Endodermal cell (in vitro differentiated cells): ENCODE data around the gene NKPD1. TPM values are rescaled to one million over a fixed set of nuclear protein-coding genes. Genes with fewer than 3 reads are reported as not detected.
A peak's percentile ranks its signal among the peaks of the same experiment; 100 is the strongest.

Experiments used
- DNase-seq: peaks from one replicate; pipeline ENCODE4 v3.0.0-alpha.2; 2017
- H3K27ac ChIP-seq: 2 replicates; pipeline ENCODE4 v1.5.1; 2013; ENCODE audit warnings: mild to moderate bottlenecking, low read depth, low read length, moderate library complexity
- H3K27me3 ChIP-seq: 2 replicates; pipeline ENCODE4 v1.6.1; 2013; ENCODE audit warnings: mild to moderate bottlenecking, low read length, moderate library complexity; ENCODE audit not compliant: insufficient read depth, control insufficient read depth, poor library complexity, severe bottlenecking
- H3K36me3 ChIP-seq: 2 replicates; pipeline ENCODE4 v1.7.0; 2013; ENCODE audit warnings: mild to moderate bottlenecking, low read length, moderate library complexity; ENCODE audit not compliant: control insufficient read depth, insufficient read depth
- H3K4me1 ChIP-seq: one replicate; pipeline ENCODE4 v1.7.0; 2013; ENCODE audit warnings: low read length; ENCODE audit not compliant: control insufficient read depth, insufficient read depth
- H3K4me3 ChIP-seq: 2 replicates; pipeline ENCODE4 v1.5.1; 2013; ENCODE audit warnings: mild to moderate bottlenecking, low read length, moderate library complexity
- H3K9ac ChIP-seq: 2 replicates; pipeline ENCODE4 v1.6.1; 2013; ENCODE audit warnings: mild to moderate bottlenecking, low read length, moderate library complexity; ENCODE audit not compliant: poor library complexity, severe bottlenecking; ENCODE audit errors: extremely low read depth
- H3K9me3 ChIP-seq: 2 replicates; pipeline ENCODE4 v1.6.1; 2013; ENCODE audit warnings: mild to moderate bottlenecking, low read length, moderate library complexity; ENCODE audit not compliant: control insufficient read depth
- H3K27ac Mint-ChIP-seq: 2 replicates; pipeline ENCODE4 v1.8.0; 2020; ENCODE audit warnings: mixed read lengths
- H3K27me3 Mint-ChIP-seq: 2 replicates; pipeline ENCODE4 v1.8.0; 2021; ENCODE audit warnings: mild to moderate bottlenecking, mixed read lengths; ENCODE audit not compliant: insufficient read depth
- H3K36me3 Mint-ChIP-seq: 2 replicates; pipeline ENCODE4 v1.8.0; 2020; ENCODE audit warnings: low read depth, mixed read lengths
- H3K4me1 Mint-ChIP-seq: 2 replicates; pipeline ENCODE4 v1.8.0; 2020; ENCODE audit warnings: mixed read lengths
- H3K4me3 Mint-ChIP-seq: 2 replicates; pipeline ENCODE4 v1.8.0; 2020; ENCODE audit warnings: mild to moderate bottlenecking, moderate library complexity, mixed read lengths
- H3K9me3 Mint-ChIP-seq: 2 replicates; pipeline ENCODE4 v1.8.0; 2020; ENCODE audit warnings: mild to moderate bottlenecking, mixed read lengths
- CTCF ChIP-seq: fragments of 200-600 bp; sonication (generic); conservative IDR thresholded peaks from 2 replicates; pipeline ENCODE4 v1.5.0; 2021; ENCODE audit warnings: antibody characterized with exemption, mild to moderate bottlenecking
- WGBS, 2 experiments: methylation state at CpG; one replicate each; pipeline versions ENCODE4 v1.1.5 to v1.1.7; 2013; ENCODE audit warnings: missing lambda C conversion rate in 2 of 2, mixed read lengths in 1 of 2; ENCODE audit not compliant: insufficient coverage in 1 of 2, insufficient read length in 1 of 2; 5-methylcytosine and 5-hydroxymethylcytosine counted together
- total RNA-seq, 2 donors: library from RNA; stranded (reverse); fragmentation: NEBNext Ultra II Directional in 1 of 2; extraction: Animal tissue kit (Norgen Biotek cat#: 25700) in 1 of 2; gene quantifications; 2 replicates in 1 of 2; 3 replicates in 1 of 2; pipeline ENCODE4 v1.2.1, GENCODE V29; 2021

Gene NKPD1
- total RNA-seq, 2 donors from 2014 or later = 0.15 to 0.22 TPM

- Histone ChIP-seq H3K9me3 (no peaks in the 10 kb centered on the region), H3K9ac (no peak overlapping the region), H3K4me3 (no peak overlapping the region), H3K4me1 (peaks cover under 1% of the 10 kb centered on the region), H3K27me3 (no peaks in the 10 kb centered on the region), H3K27ac (no peak overlapping the region), H3K36me3 (peaks cover 4% of the 10 kb centered on the region)
- peaks cover 2% of the 10 kb centered on the region for H3K27me3 Mint-ChIP-seq
- WGBS, 2 experiments = 95% methylated on average over 6 to 11 of the region's 11 CpGs
- no peak overlapping the region for H3K27ac Mint-ChIP-seq
- H3K4me1 Mint-ChIP-seq = peaks cover 16% of the 10 kb centered on the region
- TF ChIP-seq CTCF = peak; percentile 56
- DNase-seq = no peak
- H3K4me3 Mint-ChIP-seq = no peak overlapping the region
- H3K36me3 Mint-ChIP-seq = peaks cover 2% of the 10 kb centered on the region
- H3K9me3 Mint-ChIP-seq = no peaks in the 10 kb centered on the region
Observed at GRCh38 chr19:45112111-45112827, 48.5 kb downstream of the NKPD1 start.

Other genes starting within 250 kb of the NKPD1 start
- gene APOC1, start 246.4 kb downstream of the NKPD1 start, total RNA-seq = 1,000 to 10,000 TPM in 1 of 2 donors, 100 to 1,000 TPM in 1; 914 to 1,040 TPM
- not detected for gene APOC4, start 218.7 kb downstream of the NKPD1 start, total RNA-seq
- under 1 TPM in 1 of 2 donors, not detected in 1; 0.70 TPM for gene APOC2, start 214.9 kb downstream of the NKPD1 start, total RNA-seq
- gene CLPTM1, start 205.6 kb downstream of the NKPD1 start, total RNA-seq = 10 to 100 TPM; 82.7 to 94.4 TPM
- 10 to 100 TPM in 1 of 2 donors, 1 to 10 TPM in 1; 9.5 to 14.5 TPM for gene RELB, start 159.5 kb downstream of the NKPD1 start, total RNA-seq
- gene CLASRP, start 121.9 kb downstream of the NKPD1 start, total RNA-seq = 10 to 100 TPM; 67.1 to 90.3 TPM
- gene ZNF296, start 84.5 kb downstream of the NKPD1 start, total RNA-seq = 1 to 10 TPM; 2.1 to 8.5 TPM
- gene GEMIN7, start 81.7 kb downstream of the NKPD1 start, total RNA-seq = 10 to 100 TPM; 56.3 to 56.6 TPM
- 10 to 100 TPM; 23.6 to 32.5 TPM for gene PPP1R37, start 67.8 kb downstream of the NKPD1 start, total RNA-seq
- 10 to 100 TPM; 56.6 to 79.1 TPM for gene TRAPPC6A, start 17.3 kb upstream of the NKPD1 start, total RNA-seq
- 10 to 100 TPM in 1 of 2 donors, 1 to 10 TPM in 1; 9.4 to 11.3 TPM for gene BLOC1S3, start 17.8 kb upstream of the NKPD1 start, total RNA-seq
- gene EXOC3L2, start 84.4 kb upstream of the NKPD1 start, total RNA-seq = under 1 TPM in 1 of 2 donors, not detected in 1; 0.11 TPM
- 10 to 100 TPM; 74.6 to 90.6 TPM for gene MARK4, start 90.3 kb upstream of the NKPD1 start, total RNA-seq
- gene CKM, start 161.9 kb upstream of the NKPD1 start, total RNA-seq = 1 to 10 TPM; 2.7 to 3.7 TPM
- 1 to 10 TPM; 3.6 to 4.8 TPM for gene KLC3, start 179.8 kb upstream of the NKPD1 start, total RNA-seq
- gene ERCC2, start 209.6 kb upstream of the NKPD1 start, total RNA-seq = 100 to 1,000 TPM in 1 of 2 donors, 10 to 100 TPM in 1; 87.9 to 105 TPM
- gene PPP1R13L, start 244.1 kb upstream of the NKPD1 start, total RNA-seq = 10 to 100 TPM; 17.9 to 26.4 TPM
- 10 to 100 TPM; 13.2 to 16.0 TPM for gene POLR1G, start 245.7 kb upstream of the NKPD1 start, total RNA-seq